PFSK-1 (cell line): ENCODE measurements around the gene CEP152.

ENCODE experiments used
- FOXP2 ChIP-seq: optimal IDR thresholded peaks from 2 replicates; pipeline ENCODE3; 2011; ENCODE audit warnings: borderline replicate concordance, control low read depth, inconsistent platforms; ENCODE audit not compliant: insufficient read depth; ENCODE audit errors: extremely low read length, extremely low read depth
- POLR2AphosphoS5 ChIP-seq: IDR thresholded peaks from 2 replicates; pipeline ENCODE4 v1.6.1; 2012; ENCODE audit warnings: low read depth, mild to moderate bottlenecking, control low read depth, low read length, moderate library complexity
- SIN3A ChIP-seq: IDR thresholded peaks from 2 replicates; pipeline ENCODE4 v1.6.1; 2012; ENCODE audit warnings: mild to moderate bottlenecking, low read length, moderate library complexity, borderline replicate concordance; ENCODE audit not compliant: insufficient read depth
- TAF1 ChIP-seq: IDR thresholded peaks from 2 replicates; pipeline ENCODE4 v1.6.1; 2012; ENCODE audit warnings: low read length, control low read depth, borderline replicate concordance; ENCODE audit not compliant: insufficient read depth
- TF ChIP-seq, protein P1 (sequence below), 2 experiments: IDR thresholded peaks; 2 replicates each; pipeline versions ENCODE4 v1.6.1 to v1.8.0; 2011 to 2012; ENCODE audit warnings: low read depth in 2 of 2, low read length in 2 of 2, control low read depth in 1 of 2, inconsistent platforms in 1 of 2, mild to moderate bottlenecking in 1 of 2, moderate library complexity in 1 of 2; ENCODE audit not compliant: insufficient read depth in 1 of 2

Gene CEP152

GRCh38 chr15:48710952-48711495 lies 99.8 kb downstream of the CEP152 start:
- no peak for TF ChIP-seq SIN3A
- TF ChIP-seq FOXP2 = no peak
- TF ChIP-seq POLR2AphosphoS5 = no peak
- TF ChIP-seq, protein P1, sequence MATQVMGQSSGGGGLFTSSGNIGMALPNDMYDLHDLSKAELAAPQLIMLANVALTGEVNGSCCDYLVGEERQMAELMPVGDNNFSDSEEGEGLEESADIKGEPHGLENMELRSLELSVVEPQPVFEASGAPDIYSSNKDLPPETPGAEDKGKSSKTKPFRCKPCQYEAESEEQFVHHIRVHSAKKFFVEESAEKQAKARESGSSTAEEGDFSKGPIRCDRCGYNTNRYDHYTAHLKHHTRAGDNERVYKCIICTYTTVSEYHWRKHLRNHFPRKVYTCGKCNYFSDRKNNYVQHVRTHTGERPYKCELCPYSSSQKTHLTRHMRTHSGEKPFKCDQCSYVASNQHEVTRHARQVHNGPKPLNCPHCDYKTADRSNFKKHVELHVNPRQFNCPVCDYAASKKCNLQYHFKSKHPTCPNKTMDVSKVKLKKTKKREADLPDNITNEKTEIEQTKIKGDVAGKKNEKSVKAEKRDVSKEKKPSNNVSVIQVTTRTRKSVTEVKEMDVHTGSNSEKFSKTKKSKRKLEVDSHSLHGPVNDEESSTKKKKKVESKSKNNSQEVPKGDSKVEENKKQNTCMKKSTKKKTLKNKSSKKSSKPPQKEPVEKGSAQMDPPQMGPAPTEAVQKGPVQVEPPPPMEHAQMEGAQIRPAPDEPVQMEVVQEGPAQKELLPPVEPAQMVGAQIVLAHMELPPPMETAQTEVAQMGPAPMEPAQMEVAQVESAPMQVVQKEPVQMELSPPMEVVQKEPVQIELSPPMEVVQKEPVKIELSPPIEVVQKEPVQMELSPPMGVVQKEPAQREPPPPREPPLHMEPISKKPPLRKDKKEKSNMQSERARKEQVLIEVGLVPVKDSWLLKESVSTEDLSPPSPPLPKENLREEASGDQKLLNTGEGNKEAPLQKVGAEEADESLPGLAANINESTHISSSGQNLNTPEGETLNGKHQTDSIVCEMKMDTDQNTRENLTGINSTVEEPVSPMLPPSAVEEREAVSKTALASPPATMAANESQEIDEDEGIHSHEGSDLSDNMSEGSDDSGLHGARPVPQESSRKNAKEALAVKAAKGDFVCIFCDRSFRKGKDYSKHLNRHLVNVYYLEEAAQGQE (IDR thresholded peaks at IDR 0.05; ENCODE audit: insufficient read depth in 1 of 2, low read depth in 2 of 2, low read length in 2 of 2) = no peak
- TF ChIP-seq TAF1 = no peak

DNA sequence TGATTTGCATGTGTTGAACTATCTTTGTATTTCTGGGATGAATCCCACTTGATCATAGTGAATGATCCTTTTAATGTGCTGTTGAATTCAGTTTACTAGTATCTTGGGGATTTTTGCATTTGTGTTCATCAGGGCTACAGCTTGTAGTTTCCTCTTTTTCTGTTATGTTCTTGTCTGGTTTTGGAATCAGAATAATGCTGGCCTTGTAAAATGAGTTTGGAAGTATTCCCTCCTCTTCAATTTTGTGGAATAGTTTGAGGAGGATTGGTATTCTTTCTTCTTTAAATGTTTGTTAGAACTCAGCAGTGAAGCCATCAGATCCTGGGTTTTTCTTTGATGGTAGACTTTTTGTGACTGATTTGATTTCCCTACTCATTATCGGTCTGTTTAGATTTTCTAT lies 102.2 kb downstream of the CEP152 start:
- TF ChIP-seq TAF1 (no peak), POLR2AphosphoS5 (no peak), SIN3A (no peak), FOXP2 (no peak)
- TF ChIP-seq, protein P1 (IDR thresholded peaks at IDR 0.05; ENCODE audit: insufficient read depth in 1 of 2, low read depth in 2 of 2, low read length in 2 of 2) = no peak

GRCh38 chr15:48705381-48705780 lies 105.5 kb downstream of the CEP152 start:
- no peak for TF ChIP-seq TAF1
- TF ChIP-seq FOXP2 = no peak

DNA sequence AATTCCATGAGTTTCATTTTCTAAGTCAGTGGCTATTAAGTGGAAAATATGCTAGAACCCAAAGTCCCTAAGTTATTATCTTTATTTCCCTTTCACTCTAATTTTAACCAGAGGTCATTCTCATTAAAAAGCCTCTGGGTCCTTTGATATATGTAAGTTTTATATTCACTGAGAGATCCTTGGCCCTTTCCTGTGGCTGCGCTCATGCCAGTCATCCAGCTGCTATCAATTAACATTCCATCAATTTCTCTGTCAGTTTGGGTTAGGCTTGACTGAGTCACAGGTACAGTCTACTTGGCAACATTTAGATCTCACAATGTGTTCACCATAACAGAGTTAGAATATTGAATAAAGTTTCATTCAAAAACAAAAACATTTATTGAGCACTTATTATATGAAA lies 107.3 kb downstream of the CEP152 start:
- TF ChIP-seq TAF1 (no peak), FOXP2 (no peak), POLR2AphosphoS5 (no peak), SIN3A (no peak)
- TF ChIP-seq, protein P1 (IDR thresholded peaks at IDR 0.05; ENCODE audit: insufficient read depth in 1 of 2, low read depth in 2 of 2, low read length in 2 of 2) = no peak

DNA sequence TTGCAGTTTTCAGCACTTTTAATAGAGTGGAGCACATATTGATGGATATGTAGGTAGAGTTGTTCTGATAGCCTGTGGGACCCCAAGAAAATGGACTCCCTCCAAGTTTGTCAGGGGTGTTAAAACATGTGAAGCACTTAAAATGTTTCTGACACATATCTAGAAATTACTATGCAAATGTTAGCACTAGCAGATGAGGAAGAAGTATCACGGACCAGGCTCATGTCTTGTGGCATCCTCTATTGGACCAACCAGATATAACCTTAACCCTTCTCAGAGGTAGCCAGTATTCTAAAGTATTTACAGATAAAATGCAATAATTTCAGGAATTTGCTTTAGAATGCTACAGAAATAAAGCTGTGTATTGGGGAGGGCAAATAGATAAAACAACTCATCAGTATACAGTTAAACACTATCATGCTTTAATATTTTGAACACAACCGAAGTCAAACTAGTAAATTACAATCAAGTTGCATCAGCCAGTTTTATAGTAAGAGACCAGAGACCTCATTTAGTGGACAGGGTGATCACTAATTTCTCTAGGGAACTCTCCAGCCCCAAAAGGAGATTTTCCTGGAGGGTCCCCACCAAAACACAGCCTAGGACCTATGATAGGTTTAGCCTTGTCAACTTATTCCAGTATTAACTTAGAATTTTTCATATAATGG lies 108.2 kb downstream of the CEP152 start:
- TF ChIP-seq POLR2AphosphoS5 (no peak), TAF1 (no peak), FOXP2 (no peak), SIN3A (no peak)
- TF ChIP-seq, protein P1 (IDR thresholded peaks at IDR 0.05; ENCODE audit: insufficient read depth in 1 of 2, low read depth in 2 of 2, low read length in 2 of 2) = no peak
